ENCODE data around the gene TSEN2. TPM values are rescaled to one million over a fixed set of nuclear protein-coding genes. Genes with fewer than 3 reads are reported as not detected.

The TSEN2 gene
- total RNA-seq, 1 donor from 2014 or later, result 11.4 TPM

DNA sequence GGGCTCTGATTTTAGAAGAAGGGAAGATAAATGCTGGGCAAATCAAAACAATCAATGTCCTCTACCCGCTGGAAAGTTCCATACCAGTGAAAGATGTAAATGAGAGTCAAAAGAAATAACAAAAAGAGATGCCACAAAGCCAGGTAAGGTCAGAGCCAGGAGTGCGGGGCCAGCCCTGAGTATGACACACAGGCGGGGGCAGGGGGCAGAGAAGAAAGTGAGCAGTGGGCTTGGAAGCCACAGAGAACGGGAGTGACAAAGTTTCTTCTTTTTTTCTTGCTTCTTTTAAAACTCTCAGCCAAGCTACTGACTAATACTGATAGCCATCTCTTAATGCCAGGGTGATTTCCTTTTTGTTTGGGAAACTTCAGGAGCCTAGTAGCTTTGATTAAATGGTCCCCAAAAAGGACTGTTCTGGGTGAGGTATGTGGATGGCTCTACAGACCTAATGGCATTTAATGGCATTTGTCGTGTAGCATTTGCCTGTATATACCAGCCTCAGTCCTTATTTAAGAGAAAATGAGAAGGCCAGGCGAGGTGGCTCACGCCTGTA is 23.1 kb upstream of the TSEN2 start:
- TF ChIP-seq, protein P1, sequence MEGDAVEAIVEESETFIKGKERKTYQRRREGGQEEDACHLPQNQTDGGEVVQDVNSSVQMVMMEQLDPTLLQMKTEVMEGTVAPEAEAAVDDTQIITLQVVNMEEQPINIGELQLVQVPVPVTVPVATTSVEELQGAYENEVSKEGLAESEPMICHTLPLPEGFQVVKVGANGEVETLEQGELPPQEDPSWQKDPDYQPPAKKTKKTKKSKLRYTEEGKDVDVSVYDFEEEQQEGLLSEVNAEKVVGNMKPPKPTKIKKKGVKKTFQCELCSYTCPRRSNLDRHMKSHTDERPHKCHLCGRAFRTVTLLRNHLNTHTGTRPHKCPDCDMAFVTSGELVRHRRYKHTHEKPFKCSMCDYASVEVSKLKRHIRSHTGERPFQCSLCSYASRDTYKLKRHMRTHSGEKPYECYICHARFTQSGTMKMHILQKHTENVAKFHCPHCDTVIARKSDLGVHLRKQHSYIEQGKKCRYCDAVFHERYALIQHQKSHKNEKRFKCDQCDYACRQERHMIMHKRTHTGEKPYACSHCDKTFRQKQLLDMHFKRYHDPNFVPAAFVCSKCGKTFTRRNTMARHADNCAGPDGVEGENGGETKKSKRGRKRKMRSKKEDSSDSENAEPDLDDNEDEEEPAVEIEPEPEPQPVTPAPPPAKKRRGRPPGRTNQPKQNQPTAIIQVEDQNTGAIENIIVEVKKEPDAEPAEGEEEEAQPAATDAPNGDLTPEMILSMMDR (IDR thresholded peaks at IDR 0.05; ENCODE audit: insufficient read depth, low read length, poor library complexity, severe bottlenecking), result no peak
- Histone ChIP-seq H3K27me3 (ENCODE audit: control insufficient read depth, insufficient read depth, low read length) (no peaks in the 10 kb centered on the region), H3K4me3 (ENCODE audit: low read depth, low read length) (no peak overlapping the region), H3K36me3 (ENCODE audit: control insufficient read depth, insufficient read depth, low read length) (no peaks in the 10 kb centered on the region)
- DNase-seq (ENCODE audit: low read depth), result no peak

DNA sequence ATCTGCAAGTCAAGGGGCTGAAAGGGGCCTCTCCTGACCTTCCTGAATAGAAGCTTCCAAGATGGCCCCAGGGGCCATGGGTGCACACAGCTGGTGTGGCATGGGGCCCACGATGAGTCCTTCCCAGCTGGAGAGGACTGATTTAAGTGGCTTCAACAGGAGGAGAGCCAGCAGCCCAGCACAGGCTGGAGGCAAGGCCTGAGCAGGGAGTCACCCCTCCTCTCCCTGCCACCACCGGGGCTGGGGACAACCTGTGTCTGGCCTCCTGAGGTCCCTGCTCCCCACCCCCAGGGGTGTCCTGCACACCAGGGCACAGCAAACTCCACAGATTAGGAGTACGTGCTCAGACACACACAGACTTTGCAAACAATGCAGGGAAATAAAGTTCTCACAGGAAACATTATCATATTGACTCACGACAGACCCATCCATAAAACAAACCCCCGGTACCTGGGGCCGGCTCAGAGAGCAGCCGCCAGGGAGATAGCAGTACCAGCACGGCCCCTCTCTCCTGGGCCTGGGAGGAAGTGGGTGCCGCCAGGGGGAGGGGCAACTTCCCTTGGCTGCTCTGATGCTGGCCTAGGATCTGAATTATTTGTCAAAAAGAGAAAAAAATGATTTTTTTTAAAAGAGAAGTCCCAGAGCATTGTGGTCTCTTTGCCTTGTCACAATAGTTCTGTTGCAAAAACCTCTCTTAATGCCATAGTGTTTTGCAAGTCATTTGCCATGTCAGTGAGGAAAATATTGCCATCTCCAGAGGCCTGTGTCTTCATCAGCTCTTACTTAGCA is 21.9 kb upstream of the TSEN2 start:
- Histone ChIP-seq H3K27me3 (ENCODE audit: control insufficient read depth, insufficient read depth, low read length) (no peaks in the 10 kb centered on the region), H3K36me3 (ENCODE audit: control insufficient read depth, insufficient read depth, low read length) (no peaks in the 10 kb centered on the region), H3K4me3 (ENCODE audit: low read depth, low read length) (no peak overlapping the region)
- no peak for DNase-seq (ENCODE audit: low read depth)
- TF ChIP-seq, protein P1 (IDR thresholded peaks at IDR 0.05; ENCODE audit: insufficient read depth, low read length, poor library complexity, severe bottlenecking), result no peak

DNA sequence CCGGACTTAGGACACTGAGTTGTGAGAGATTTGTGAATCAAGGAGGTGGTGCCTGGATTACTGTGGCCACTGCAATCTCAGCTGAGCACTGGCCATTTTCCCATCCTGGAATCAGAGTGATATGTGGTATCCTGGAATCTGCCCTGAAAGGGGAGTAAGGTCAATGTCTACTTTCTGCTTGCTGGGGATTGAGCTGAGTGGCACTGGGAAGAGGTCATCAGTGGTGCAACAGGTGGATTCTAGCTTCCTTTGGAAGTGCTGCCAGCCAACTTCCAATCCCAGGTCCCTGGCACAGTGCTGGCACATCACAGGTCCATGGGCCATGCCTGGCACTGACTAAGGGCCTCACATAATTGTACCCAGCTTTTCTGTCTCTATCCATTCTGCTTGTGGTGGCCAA is 20.6 kb upstream of the TSEN2 start:
- TF ChIP-seq, protein P1 (IDR thresholded peaks at IDR 0.05; ENCODE audit: insufficient read depth, low read length, poor library complexity, severe bottlenecking), result no peak
- H3K27me3 ChIP-seq (ENCODE audit: control insufficient read depth, insufficient read depth, low read length), result no peaks in the 10 kb centered on the region
- no peaks in the 10 kb centered on the region for H3K36me3 ChIP-seq (ENCODE audit: control insufficient read depth, insufficient read depth, low read length)
- H3K4me3 ChIP-seq (ENCODE audit: low read depth, low read length), result no peak overlapping the region
- DNase-seq (ENCODE audit: low read depth), result no peak

DNA sequence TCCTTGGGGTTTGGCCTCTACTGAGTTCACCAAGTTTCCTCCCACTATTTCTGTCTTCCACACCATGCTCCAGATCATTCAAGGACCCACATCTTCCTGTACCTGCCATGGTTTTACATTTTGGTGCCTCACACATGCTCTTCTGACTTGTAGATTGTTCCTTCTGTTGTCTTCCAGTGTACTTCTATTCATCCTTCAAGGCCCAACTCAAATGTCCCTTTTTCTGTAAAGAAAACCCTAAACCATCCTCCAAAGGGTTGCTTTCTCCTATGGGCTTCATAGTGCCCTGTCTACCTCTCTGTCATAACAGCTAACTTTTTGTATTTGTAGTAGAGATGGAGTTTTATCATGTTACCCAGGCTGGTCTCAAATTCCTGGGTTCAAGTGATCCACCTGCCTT is 20.1 kb upstream of the TSEN2 start:
- Histone ChIP-seq H3K4me3 (ENCODE audit: low read depth, low read length) (no peak overlapping the region), H3K27me3 (ENCODE audit: control insufficient read depth, insufficient read depth, low read length) (no peaks in the 10 kb centered on the region), H3K36me3 (ENCODE audit: control insufficient read depth, insufficient read depth, low read length) (no peaks in the 10 kb centered on the region)
- TF ChIP-seq, protein P1 (IDR thresholded peaks at IDR 0.05; ENCODE audit: insufficient read depth, low read length, poor library complexity, severe bottlenecking), result no peak
- DNase-seq (ENCODE audit: low read depth), result no peak

DNA sequence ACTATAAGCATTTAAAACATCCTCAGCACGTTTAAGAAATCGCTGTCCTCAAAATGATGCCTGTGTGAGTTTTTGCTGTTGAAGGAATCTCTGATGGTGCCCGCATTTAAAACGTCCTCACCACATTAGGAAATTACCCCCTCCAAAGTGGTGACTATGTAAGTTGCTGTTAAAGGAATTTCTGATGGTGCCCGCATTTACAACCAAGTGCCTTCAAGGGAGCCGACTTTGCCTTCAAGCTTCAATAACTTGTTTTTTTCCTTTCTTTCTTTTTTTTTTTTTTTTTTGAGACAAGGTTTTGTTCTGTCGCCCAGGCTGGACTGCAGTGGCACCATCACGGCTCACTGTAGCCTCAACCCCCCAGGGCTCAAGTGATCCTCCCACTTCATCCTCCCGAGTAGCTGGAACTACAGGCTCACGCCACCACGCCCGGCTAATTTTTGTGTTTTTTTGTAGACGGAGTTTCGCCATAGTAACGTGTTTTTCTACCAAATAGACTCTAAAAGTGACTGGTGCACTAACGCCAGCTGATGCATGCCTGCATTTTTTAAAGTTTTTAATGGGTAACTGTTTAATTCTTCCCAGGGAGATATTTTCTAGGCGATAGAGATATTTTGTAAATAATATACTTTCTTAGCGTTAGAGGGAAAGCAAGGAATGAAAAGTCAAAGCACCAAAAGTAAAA is 19.0 kb upstream of the TSEN2 start:
- Histone ChIP-seq H3K4me3 (ENCODE audit: low read depth, low read length) (no peak overlapping the region), H3K27me3 (ENCODE audit: control insufficient read depth, insufficient read depth, low read length) (no peaks in the 10 kb centered on the region), H3K36me3 (ENCODE audit: control insufficient read depth, insufficient read depth, low read length) (no peaks in the 10 kb centered on the region)
- no peak for DNase-seq (ENCODE audit: low read depth)
- TF ChIP-seq, protein P1 (IDR thresholded peaks at IDR 0.05; ENCODE audit: insufficient read depth, low read length, poor library complexity, severe bottlenecking), result no peak

All from kidney epithelial cell (primary cell).